ENCODE results near the gene C1QTNF8. TPM values are rescaled to one million over a fixed set of nuclear protein-coding genes. Genes with fewer than 3 reads are reported as not detected.

C1QTNF8 gene
- total RNA-seq, 1 donor from 2014 or later: not detected

GRCh38 chr16:1102333-1102700, 6.3 kb upstream of the C1QTNF8 start:
- ATAC-seq: no peak
- intact Hi-C loops (cut with DNase I): no loop called here
- Histone ChIP-seq H3K4me3 (no peak overlapping the region), H3K36me3 (no peaks in the 10 kb centered on the region), H3K27ac (no peak overlapping the region), H3K9me3 (no peaks in the 10 kb centered on the region), H3K4me1 (peaks cover 6% of the 10 kb centered on the region), H3K27me3 (ENCODE audit: low read depth) (peaks cover 62% of the 10 kb centered on the region)
- no peak for DNase-seq
- no peak for TF ChIP-seq CTCF (IDR thresholded peaks at IDR 0.05)

DNA sequence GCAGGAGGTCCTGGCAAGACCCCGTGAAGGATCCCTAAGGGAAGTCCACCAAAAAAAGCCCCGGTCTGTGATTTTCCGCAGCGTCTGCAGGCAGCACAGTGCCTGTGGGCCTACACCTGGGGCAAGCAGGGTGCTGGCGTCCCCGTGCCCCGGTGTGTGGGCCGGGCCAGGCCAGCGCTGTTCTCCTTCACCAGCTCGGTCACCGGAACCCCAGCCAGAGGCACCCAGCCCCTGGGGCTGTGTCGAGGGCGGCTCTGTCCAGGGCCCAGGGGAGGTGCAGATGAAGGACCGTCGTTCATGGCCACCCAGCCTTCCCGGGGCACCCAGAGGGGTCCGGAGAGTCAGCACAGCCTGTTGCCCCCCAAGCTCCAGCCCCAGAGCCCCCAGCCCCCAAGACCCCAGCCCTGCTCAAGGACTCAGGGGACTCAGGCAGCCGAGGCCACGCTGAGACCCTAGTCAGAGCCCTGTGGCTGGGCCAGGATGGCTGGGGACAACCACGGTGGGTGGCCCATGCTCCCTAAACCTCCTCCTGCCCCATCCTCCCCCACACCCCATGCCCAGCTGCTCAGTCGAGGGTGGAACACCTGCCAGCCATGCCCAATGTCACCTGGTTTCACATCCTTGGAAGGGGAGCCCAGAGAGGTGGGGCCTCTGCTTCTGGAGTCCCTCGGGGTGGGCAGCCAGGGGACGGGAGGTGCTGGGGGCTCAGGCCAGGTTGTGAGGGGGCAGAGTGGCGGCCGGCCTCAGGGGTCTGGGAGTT, 5.7 kb upstream of the C1QTNF8 start:
- DNase-seq (no peak), ATAC-seq (no peak)
- H3K4me3 ChIP-seq: no peak overlapping the region
- H3K27ac ChIP-seq: no peak overlapping the region
- peaks cover 59% of the 10 kb centered on the region for H3K27me3 ChIP-seq (ENCODE audit: low read depth)
- no peaks in the 10 kb centered on the region for H3K9me3 ChIP-seq
- H3K4me1 ChIP-seq: peaks cover 6% of the 10 kb centered on the region
- no peak for TF ChIP-seq CTCF (IDR thresholded peaks at IDR 0.05)
- intact Hi-C loops (cut with DNase I): no loop called here
- H3K36me3 ChIP-seq: no peaks in the 10 kb centered on the region

DNA sequence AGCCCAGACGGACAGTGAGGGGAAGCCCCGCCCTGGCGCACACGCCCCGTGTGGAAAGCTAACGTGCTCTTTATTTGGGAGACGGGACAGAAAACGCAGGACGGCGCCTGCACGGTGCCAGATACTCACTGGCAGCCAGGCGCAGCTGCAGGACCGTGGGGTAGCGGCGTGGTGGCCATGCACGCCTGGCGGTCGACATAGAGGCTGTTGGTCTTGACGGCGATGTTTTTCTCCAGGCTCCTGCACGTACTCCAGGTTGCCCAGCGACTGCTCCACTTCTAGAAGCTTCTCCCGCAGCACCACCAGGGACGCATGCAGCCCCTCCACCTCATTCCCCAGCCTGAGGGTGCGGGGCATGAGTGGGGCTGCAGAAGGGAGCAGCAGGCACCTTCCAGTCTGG, 5.1 kb upstream of the C1QTNF8 start:
- Histone ChIP-seq H3K36me3 (no peaks in the 10 kb centered on the region), H3K9me3 (no peaks in the 10 kb centered on the region), H3K27ac (no peak overlapping the region), H3K27me3 (ENCODE audit: low read depth) (peaks cover 60% of the 10 kb centered on the region), H3K4me1 (peaks cover 6% of the 10 kb centered on the region), H3K4me3 (no peak overlapping the region)
- no peak for TF ChIP-seq CTCF (IDR thresholded peaks at IDR 0.05)
- intact Hi-C loops (cut with DNase I): no loop called here
- DNase-seq (no peak), ATAC-seq (no peak)

DNA sequence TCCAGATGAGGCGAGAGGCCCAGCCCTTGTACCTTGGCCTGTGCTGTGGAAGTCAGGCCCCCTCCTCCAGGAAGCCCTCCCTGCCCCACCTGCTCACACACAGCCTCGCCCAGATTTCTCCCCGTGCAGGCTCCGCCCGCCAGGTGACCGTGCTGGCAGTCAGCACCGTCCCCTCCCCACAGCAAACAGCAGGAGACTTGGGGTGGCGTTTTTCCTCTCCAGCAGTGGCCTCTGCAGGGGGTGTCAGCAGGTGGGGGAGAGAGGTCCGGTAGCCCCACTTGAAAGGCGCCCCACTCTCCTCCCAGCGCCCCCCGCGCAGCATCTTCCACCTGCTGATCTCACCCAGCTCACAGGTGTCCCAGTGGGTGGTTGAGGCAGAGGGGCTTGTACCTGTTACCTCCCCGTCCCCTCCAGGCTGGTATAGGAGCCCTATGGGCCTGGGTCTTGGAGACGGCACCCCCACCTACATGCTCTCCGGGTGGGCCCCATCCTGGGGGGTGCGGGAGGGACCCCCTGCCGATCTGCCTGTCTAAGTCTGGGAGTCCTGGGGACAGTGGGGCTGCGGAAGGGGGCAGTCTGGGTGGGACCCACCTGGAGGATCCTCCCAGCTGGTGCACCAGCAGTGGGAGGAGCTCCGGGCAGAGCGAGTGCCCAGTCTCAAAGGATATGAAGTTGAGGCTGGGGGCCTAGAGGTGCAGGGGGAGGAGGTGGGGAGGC, 4.2 kb upstream of the C1QTNF8 start:
- intact Hi-C loops (cut with DNase I): no loop called here
- no peak for DNase-seq

More for the DNA sequence above, 4.2 kb upstream of the C1QTNF8 start:
- peaks cover 54% of the 10 kb centered on the region for H3K27me3 ChIP-seq (ENCODE audit: low read depth)
- peaks cover 6% of the 10 kb centered on the region for H3K4me1 ChIP-seq
- no peak for TF ChIP-seq CTCF (IDR thresholded peaks at IDR 0.05)
- no peaks in the 10 kb centered on the region for H3K36me3 ChIP-seq
- no peak overlapping the region for H3K4me3 ChIP-seq
- no peak overlapping the region for H3K27ac ChIP-seq
- no peaks in the 10 kb centered on the region for H3K9me3 ChIP-seq
- no peak for ATAC-seq
